Measurements from ENCODE around the gene RFTN1. TPM values are rescaled to one million over a fixed set of nuclear protein-coding genes. Genes with fewer than 3 reads are reported as not detected.

Gene RFTN1
- total and polyA plus RNA-seq, 2 donors (not counting 3 experiments of a cell fraction or from before 2014, with no cell fraction given), result 40.3 to 43.3 TPM

DNA sequence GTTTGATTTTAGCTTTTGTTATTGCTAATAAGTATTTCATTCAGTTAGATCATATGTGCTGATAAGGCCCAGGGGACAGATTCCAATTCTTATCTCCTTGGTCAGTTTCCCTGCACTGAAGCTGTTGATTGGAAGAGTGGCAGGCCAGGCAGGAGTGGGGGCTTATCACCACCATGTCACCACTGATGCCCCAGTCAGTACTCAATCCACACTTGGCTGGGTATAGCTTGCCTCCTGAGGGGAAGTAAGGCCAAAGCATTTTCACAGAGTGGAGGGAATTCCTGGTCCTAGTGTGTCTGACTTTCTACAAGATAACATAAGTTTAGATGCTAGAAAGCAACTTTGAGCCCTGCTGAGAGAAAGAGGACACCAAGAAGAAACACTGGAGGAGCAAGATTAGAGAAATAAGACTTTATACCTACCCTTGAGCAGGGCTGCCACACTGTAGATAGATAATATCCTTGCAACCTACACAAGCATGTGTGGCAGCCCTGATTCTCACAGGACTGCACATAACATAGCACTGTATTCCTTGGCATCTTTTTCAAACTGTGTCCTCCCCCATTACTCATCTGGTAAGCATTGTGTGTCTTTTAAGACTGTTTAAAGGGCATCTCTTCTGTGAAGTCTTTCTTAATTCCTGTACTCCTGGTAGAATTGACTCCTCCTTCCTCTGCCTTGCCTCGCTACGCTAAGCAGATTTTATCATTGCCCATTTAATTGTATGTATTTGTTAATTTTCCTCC, 224.2 kb downstream of the RFTN1 start:
- Histone ChIP-seq H3K4me3 (replicated peaks in 1 of 3; ENCODE audit: insufficient read depth in 1 of 3, low read depth in 1 of 3, low read length in 3 of 3) (no peak overlapping the region), H3K9me3 (replicated peaks; ENCODE audit: control insufficient read depth, insufficient read depth, low read length) (no peaks in the 10 kb centered on the region), H3K27me3 (ENCODE audit: control insufficient read depth in 2 of 2, insufficient read depth in 2 of 2, low read length in 2 of 2) (no peaks in the 10 kb centered on the region), H3K79me2 (ENCODE audit: control insufficient read depth, insufficient read depth, low read length) (no peaks in the 10 kb centered on the region), H3K27ac (ENCODE audit: insufficient read depth, low read depth, low read length) (no peak overlapping the region), H2AFZ (ENCODE audit: low read depth, low read length) (no peak overlapping the region), H3K9me1 (replicated peaks; ENCODE audit: control insufficient read depth, extremely low read depth, insufficient read depth, low read length) (no peaks in the 10 kb centered on the region), H3K36me3 (ENCODE audit: control insufficient read depth in 2 of 2, extremely low read depth in 1 of 2, insufficient read depth in 2 of 2, low read length in 2 of 2) (peaks cover 1 to 3% of the 10 kb centered on the region in 2 experiments), H3K4me2 (ENCODE audit: insufficient read depth, low read length) (no peak overlapping the region), H3K4me1 (ENCODE audit: control insufficient read depth, extremely low read depth, insufficient read depth, low read length) (peaks cover 2% of the 10 kb centered on the region), H3K9ac (replicated peaks; ENCODE audit: extremely low read depth, insufficient read depth, low read length) (no peak overlapping the region), H4K20me1 (replicated peaks; ENCODE audit: control insufficient read depth, extremely low read depth, insufficient read depth, low read length) (no peaks in the 10 kb centered on the region)
- POLR2A ChIA-PET, result no interaction called here
- no peak for FAIRE-seq
- no TSS peak for BruUV-seq (replicated peaks)
- TF ChIP-seq MYC (IDR thresholded peaks at IDR 0.05; ENCODE audit: low read depth, low read length) (no peak), POLR2A (IDR thresholded peaks at IDR 0.05; ENCODE audit: low read depth, low read length) (no peak), GATA2 (IDR thresholded peaks at IDR 0.05; ENCODE audit: insufficient read depth, insufficient read length, low read depth, low read length) (peak; percentile 14), POLR2AphosphoS5 (IDR thresholded peaks at IDR 0.05; ENCODE audit: insufficient read depth, low read depth, low read length) (no peak)
- TF ChIP-seq, protein P1, sequence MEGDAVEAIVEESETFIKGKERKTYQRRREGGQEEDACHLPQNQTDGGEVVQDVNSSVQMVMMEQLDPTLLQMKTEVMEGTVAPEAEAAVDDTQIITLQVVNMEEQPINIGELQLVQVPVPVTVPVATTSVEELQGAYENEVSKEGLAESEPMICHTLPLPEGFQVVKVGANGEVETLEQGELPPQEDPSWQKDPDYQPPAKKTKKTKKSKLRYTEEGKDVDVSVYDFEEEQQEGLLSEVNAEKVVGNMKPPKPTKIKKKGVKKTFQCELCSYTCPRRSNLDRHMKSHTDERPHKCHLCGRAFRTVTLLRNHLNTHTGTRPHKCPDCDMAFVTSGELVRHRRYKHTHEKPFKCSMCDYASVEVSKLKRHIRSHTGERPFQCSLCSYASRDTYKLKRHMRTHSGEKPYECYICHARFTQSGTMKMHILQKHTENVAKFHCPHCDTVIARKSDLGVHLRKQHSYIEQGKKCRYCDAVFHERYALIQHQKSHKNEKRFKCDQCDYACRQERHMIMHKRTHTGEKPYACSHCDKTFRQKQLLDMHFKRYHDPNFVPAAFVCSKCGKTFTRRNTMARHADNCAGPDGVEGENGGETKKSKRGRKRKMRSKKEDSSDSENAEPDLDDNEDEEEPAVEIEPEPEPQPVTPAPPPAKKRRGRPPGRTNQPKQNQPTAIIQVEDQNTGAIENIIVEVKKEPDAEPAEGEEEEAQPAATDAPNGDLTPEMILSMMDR (IDR thresholded peaks at IDR 0.05; ENCODE audit: extremely low read depth in 1 of 2, insufficient read depth in 1 of 2, low read depth in 1 of 2, low read length in 2 of 2), result no peak
- TF ChIP-seq, protein P2, sequence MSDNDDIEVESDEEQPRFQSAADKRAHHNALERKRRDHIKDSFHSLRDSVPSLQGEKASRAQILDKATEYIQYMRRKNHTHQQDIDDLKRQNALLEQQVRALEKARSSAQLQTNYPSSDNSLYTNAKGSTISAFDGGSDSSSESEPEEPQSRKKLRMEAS (IDR thresholded peaks at IDR 0.05; ENCODE audit: insufficient read depth, insufficient read length), result no peak
- no peak for DNase-seq (ENCODE audit: low read depth, low spot score)
- CTCF ChIA-PET, result interaction anchor here (1.1 to 4.6 kb wide), 15 partner anchors 10 to 313 kb away, joined by 3 to 197 read pairs (median 6); no protein-coding TSS in a partner anchor
- dilution Hi-C loops (cut with MboI; ENCODE audit: extremely low pct_ligation_motif_present, low sequenced_read_pairs), result no loop called here
- intact Hi-C loops (cut with micrococcal nuclease), result no loop called here
